Smooth muscle cell (in vitro differentiated cells): ENCODE data around the gene DCANP1. TPM values are rescaled to one million over a fixed set of nuclear protein-coding genes. Genes with fewer than 3 reads are reported as not detected.
A peak's percentile ranks its signal among the peaks of the same experiment; 100 is the strongest.

Source experiments
- DNase-seq: peaks from one replicate; lab custom pipeline; 2025; ENCODE audit not compliant: unreplicated experiment; lab: John Stamatoyannopoulos, UW
- H2AFZ ChIP-seq: fragments of 200-600 bp; sonication (generic); 2 replicates; pipeline ENCODE4 v1.6.0; 2016; ENCODE audit warnings: antibody characterized with exemption, low read depth, mild to moderate bottlenecking
- H3F3A ChIP-seq: fragments of 200-600 bp; sonication (generic); 2 replicates; pipeline ENCODE4 v1.6.0; 2017; ENCODE audit warnings: antibody characterized with exemption, low read depth
- H3K27ac ChIP-seq: fragments of 200-600 bp; sonication (generic); 2 replicates; pipeline ENCODE4 v1.5.1; 2016; ENCODE audit warnings: low read depth, mild to moderate bottlenecking
- H3K27me3 ChIP-seq: fragments of 200-600 bp; sonication (generic); 2 replicates; pipeline ENCODE4 v1.6.1; 2016; ENCODE audit warnings: low read depth, mild to moderate bottlenecking
- H3K36me3 ChIP-seq: fragments of 200-600 bp; sonication (generic); 2 replicates; pipeline ENCODE4 v1.5.1; 2016; ENCODE audit warnings: low read depth
- H3K4me1 ChIP-seq: fragments of 200-600 bp; sonication (generic); 2 replicates; pipeline ENCODE4 v1.5.1; 2016; ENCODE audit warnings: low read depth
- H3K4me2 ChIP-seq: fragments of 200-600 bp; sonication (generic); 2 replicates; pipeline ENCODE4 v1.6.0; 2016; ENCODE audit warnings: mild to moderate bottlenecking
- H3K4me3 ChIP-seq: fragments of 200-600 bp; sonication (generic); 2 replicates; pipeline ENCODE4 v1.5.1; 2016; ENCODE audit warnings: mild to moderate bottlenecking
- H3K79me2 ChIP-seq: fragments of 200-600 bp; sonication (generic); 2 replicates; pipeline ENCODE4 v1.6.0; 2016; ENCODE audit warnings: low read depth, mild to moderate bottlenecking
- H3K9ac ChIP-seq: fragments of 200-600 bp; sonication (generic); 2 replicates; pipeline ENCODE4 v1.6.0; 2016; ENCODE audit warnings: low read depth
- H3K9me3 ChIP-seq: fragments of 200-600 bp; sonication (generic); replicated peaks from 2 replicates; pipeline ENCODE4 v1.5.1; 2016; ENCODE audit warnings: low read depth
- H4K20me1 ChIP-seq: fragments of 200-600 bp; sonication (generic); 2 replicates; pipeline ENCODE4 v1.6.0; 2016; ENCODE audit warnings: low read depth
- WGBS: methylation state at CpG from one replicate; pipeline ENCODE4 v1.1.7; 2016; ENCODE audit warnings: low lambda C conversion rate; 5-methylcytosine and 5-hydroxymethylcytosine counted together
- polyA plus RNA-seq: library from polyadenylated mRNA; unstranded; fragments of >200 nt; fragmentation: Nextera tagmentation; extraction: Ambion mirVana; gene quantifications from 2 replicates; pipeline ENCODE4 v1.2.1, GENCODE V29; 2016
- total RNA-seq: library from RNA; depleted of rRNA; stranded (reverse); fragments of >200 nt; gene quantifications from 2 replicates; pipeline ENCODE4 v1.2.3, GENCODE V29; 2014
- TF ChIP-seq, protein P1 (sequence below): fragments of 200-600 bp; sonication (generic); IDR thresholded peaks from 2 replicates; pipeline ENCODE4 v1.5.1; 2017; ENCODE audit warnings: borderline replicate concordance, mild to moderate bottlenecking, antibody characterized with exemption; ENCODE audit not compliant: insufficient read depth, poor library complexity, severe bottlenecking

DCANP1 gene
- total and polyA plus RNA-seq, 2 experiments from 2014 or later, result not detected

GRCh38 chr5:135462304-135462703 lies 15.2 kb upstream of the DCANP1 start:
- WGBS, result 20% methylated on average over 6 of the region's 6 CpGs
- no peak overlapping the region for H2AFZ ChIP-seq
- no peak overlapping the region for H3K4me2 ChIP-seq

DNA sequence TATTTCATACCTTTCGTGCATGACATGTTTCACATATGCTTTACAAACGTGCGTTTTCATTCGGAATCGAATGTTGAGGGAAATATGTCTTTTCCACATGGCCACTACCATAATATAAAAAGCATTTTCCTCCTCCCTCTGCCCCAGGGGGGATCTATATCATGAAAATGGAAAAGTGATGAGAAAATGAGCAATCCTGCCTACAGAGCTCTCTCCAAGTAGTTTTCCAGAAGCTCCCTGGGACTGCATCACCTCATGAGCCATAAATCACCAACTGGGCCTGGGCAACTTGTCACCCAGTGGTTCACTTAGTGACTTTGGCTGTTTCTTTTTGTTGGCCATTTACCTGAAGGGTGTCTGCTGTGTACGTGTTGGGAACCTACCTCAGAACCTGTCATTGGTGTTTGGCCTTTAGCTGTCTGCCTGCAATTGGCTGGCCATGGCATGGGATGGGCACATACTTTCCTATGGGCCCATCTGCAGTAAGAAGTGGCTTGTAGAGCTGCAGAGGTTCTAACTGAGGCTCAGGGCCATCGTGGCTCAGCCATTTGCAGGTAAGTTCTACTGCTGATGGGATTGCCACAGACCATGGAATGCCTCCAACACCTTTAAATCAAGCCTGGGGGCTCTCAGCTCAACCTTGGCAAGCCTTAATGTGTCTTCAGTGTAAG lies 14.5 kb upstream of the DCANP1 start:
- H3K4me3 ChIP-seq, result no peak overlapping the region
- H3K4me1 ChIP-seq, result peaks cover 4% of the 10 kb centered on the region
- H2AFZ ChIP-seq, result no peak overlapping the region
- no peaks in the 10 kb centered on the region for H3K36me3 ChIP-seq
- TF ChIP-seq, protein P1, sequence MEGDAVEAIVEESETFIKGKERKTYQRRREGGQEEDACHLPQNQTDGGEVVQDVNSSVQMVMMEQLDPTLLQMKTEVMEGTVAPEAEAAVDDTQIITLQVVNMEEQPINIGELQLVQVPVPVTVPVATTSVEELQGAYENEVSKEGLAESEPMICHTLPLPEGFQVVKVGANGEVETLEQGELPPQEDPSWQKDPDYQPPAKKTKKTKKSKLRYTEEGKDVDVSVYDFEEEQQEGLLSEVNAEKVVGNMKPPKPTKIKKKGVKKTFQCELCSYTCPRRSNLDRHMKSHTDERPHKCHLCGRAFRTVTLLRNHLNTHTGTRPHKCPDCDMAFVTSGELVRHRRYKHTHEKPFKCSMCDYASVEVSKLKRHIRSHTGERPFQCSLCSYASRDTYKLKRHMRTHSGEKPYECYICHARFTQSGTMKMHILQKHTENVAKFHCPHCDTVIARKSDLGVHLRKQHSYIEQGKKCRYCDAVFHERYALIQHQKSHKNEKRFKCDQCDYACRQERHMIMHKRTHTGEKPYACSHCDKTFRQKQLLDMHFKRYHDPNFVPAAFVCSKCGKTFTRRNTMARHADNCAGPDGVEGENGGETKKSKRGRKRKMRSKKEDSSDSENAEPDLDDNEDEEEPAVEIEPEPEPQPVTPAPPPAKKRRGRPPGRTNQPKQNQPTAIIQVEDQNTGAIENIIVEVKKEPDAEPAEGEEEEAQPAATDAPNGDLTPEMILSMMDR, result no peak
- no peaks in the 10 kb centered on the region for H3K79me2 ChIP-seq
- no peaks in the 10 kb centered on the region for H4K20me1 ChIP-seq
- no peaks in the 10 kb centered on the region for H3F3A ChIP-seq
- 91% methylated on average over 7 of the region's 7 CpGs for WGBS
- H3K27ac ChIP-seq, result no peak overlapping the region
- H3K9ac ChIP-seq, result no peak overlapping the region
- no peak overlapping the region for H3K4me2 ChIP-seq
- peaks cover 3% of the 10 kb centered on the region for H3K27me3 ChIP-seq
- no peak for DNase-seq
- no peaks in the 10 kb centered on the region for H3K9me3 ChIP-seq

More at GRCh38 chr5:135462304-135462703, 15.2 kb upstream of the DCANP1 start:
- no peak for DNase-seq
- TF ChIP-seq, protein P1, result peak; percentile 51
- Histone ChIP-seq H3K27ac (no peak overlapping the region), H3K4me1 (peaks cover 5% of the 10 kb centered on the region), H3K27me3 (peaks cover 10% of the 10 kb centered on the region), H4K20me1 (no peaks in the 10 kb centered on the region), H3K9ac (no peak overlapping the region), H3K36me3 (no peaks in the 10 kb centered on the region), H3K9me3 (no peaks in the 10 kb centered on the region), H3K4me3 (no peak overlapping the region), H3K79me2 (no peaks in the 10 kb centered on the region), H3F3A (no peaks in the 10 kb centered on the region)

DNA sequence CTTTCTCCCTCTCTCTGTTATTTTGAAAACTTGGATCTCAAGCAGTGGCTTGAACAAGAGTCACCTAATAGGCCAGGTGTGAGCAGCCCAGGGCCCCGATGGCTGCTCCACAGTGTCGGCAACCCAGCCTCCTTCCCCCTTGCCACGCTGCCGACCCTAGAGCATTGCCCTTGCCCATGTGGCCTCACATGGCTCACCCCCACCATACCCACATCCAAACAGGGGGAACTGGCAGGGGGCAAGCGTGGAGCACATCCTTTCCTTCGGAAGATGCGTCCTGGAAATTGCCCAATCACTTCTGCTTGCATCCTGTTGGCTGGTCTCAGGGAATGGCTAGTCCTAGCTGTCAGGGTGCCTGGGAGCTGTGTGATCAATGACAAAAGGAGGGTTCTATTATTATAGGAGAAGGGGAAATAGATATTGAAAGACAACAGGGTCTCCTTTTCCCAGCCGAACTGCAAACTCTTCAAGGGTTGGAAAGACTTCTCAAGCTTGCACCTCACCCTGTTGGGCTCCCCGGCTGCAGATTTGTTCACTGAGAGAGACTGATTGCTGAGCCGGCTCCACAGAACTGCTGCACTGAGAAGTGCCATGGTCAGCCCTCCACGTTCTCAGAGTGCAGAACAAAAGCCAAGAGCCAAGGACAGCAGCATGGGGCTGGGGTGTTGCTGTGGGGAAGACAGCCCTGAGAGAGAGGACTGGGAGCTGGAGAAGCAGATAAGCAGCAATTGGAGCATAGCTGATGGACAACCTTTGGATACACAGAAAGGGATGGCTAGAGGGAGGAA lies 13.3 kb upstream of the DCANP1 start:
- Histone ChIP-seq H3K9ac (no peak overlapping the region), H2AFZ (no peak overlapping the region), H4K20me1 (no peaks in the 10 kb centered on the region), H3K27ac (no peak overlapping the region), H3F3A (no peaks in the 10 kb centered on the region), H3K9me3 (no peaks in the 10 kb centered on the region), H3K4me1 (no peaks in the 10 kb centered on the region), H3K27me3 (no peaks in the 10 kb centered on the region), H3K4me2 (no peak overlapping the region), H3K4me3 (no peak overlapping the region), H3K36me3 (no peaks in the 10 kb centered on the region), H3K79me2 (no peaks in the 10 kb centered on the region)
- TF ChIP-seq, protein P1, result no peak
- 85% methylated on average over 11 of the region's 11 CpGs for WGBS
- DNase-seq, result no peak

GRCh38 chr5:135458921-135459331 lies 11.8 kb upstream of the DCANP1 start:
- Histone ChIP-seq H2AFZ (peak overlapping the region; percentile 54), H4K20me1 (no peaks in the 10 kb centered on the region), H3K27ac (peak overlapping the region; percentile 13), H3K27me3 (no peaks in the 10 kb centered on the region), H3K9me3 (no peaks in the 10 kb centered on the region), H3K4me2 (peak overlapping the region; percentile 58), H3K79me2 (no peaks in the 10 kb centered on the region), H3K4me3 (no peak overlapping the region), H3K4me1 (no peaks in the 10 kb centered on the region), H3K36me3 (no peaks in the 10 kb centered on the region), H3F3A (no peaks in the 10 kb centered on the region), H3K9ac (no peak overlapping the region)
- TF ChIP-seq, protein P1, result no peak
- 15% methylated on average over 5 of the region's 5 CpGs for WGBS
- DNase-seq, result no peak
